HEK293 (cell line): Measurements from ENCODE around the gene ZNF710.

ENCODE experiments used
- CTCF ChIP-seq: fragments of 450-650 bp; formaldehyde crosslinking; IDR thresholded peaks from 2 replicates; pipeline ENCODE4 v1.5.1; 2016; ENCODE audit warnings: missing biosample characterization, missing genetic modification characterization
- KLF17 ChIP-seq: fragments of 450-650 bp; formaldehyde crosslinking; IDR thresholded peaks from 2 replicates; pipeline ENCODE4 v1.5.1; 2016; ENCODE audit warnings: missing biosample characterization, missing genetic modification characterization
- YY1 ChIP-seq: fragments of 450-650 bp; formaldehyde crosslinking; IDR thresholded peaks from 2 replicates; pipeline ENCODE4 v1.5.1; 2018; ENCODE audit warnings: missing biosample characterization, missing genetic modification characterization
- ZEB2 ChIP-seq: fragments of 450-650 bp; formaldehyde crosslinking; IDR thresholded peaks from 2 replicates; pipeline ENCODE4 v1.5.1; 2016; ENCODE audit warnings: missing biosample characterization, missing genetic modification characterization
- ZNF292 ChIP-seq: fragments of 450-650 bp; formaldehyde crosslinking; IDR thresholded peaks from 2 replicates; pipeline ENCODE4 v1.5.1; 2016; ENCODE audit warnings: low read depth, missing biosample characterization, missing genetic modification characterization, borderline replicate concordance
- ZNF433 ChIP-seq: fragments of 450-650 bp; formaldehyde crosslinking; IDR thresholded peaks from 2 replicates; pipeline ENCODE4 v1.5.1; 2016; ENCODE audit warnings: missing biosample characterization, missing genetic modification characterization, low read depth
- ZXDB ChIP-seq: fragments of 450-650 bp; formaldehyde crosslinking; IDR thresholded peaks from 2 replicates; pipeline ENCODE4 v1.5.1; 2016; ENCODE audit warnings: missing biosample characterization, missing genetic modification characterization

- TF ChIP-seq ZEB2 (tag by site-specific recombination) (no peak), ZNF292 (no peak), KLF17 (tag by site-specific recombination) (no peak), ZXDB (tag by site-specific recombination) (no peak), YY1 (tag by site-specific recombination) (no peak), CTCF (no peak), ZNF433 (tag by site-specific recombination) (no peak)
These were observed 77.8 kb downstream of the ZNF710 start for GRCh38 chr15:90078965-90079364.
